COR-L47 (cell line): ENCODE data around the gene CEP112.

Source experiments
- DNase-seq: peaks from one replicate; lab custom pipeline; 2025; lab: John Stamatoyannopoulos, UW

The CEP112 gene

GRCh38 chr17:65730711-65731169, 461.2 kb downstream of the CEP112 start:
- DNase-seq, result no peak

GRCh38 chr17:65729207-65729606, 462.7 kb downstream of the CEP112 start:
- no peak for DNase-seq

GRCh38 chr17:65727832-65728231, 464.1 kb downstream of the CEP112 start:
- DNase-seq, result no peak

GRCh38 chr17:65727246-65727645, 464.7 kb downstream of the CEP112 start:
- no peak for DNase-seq

DNA sequence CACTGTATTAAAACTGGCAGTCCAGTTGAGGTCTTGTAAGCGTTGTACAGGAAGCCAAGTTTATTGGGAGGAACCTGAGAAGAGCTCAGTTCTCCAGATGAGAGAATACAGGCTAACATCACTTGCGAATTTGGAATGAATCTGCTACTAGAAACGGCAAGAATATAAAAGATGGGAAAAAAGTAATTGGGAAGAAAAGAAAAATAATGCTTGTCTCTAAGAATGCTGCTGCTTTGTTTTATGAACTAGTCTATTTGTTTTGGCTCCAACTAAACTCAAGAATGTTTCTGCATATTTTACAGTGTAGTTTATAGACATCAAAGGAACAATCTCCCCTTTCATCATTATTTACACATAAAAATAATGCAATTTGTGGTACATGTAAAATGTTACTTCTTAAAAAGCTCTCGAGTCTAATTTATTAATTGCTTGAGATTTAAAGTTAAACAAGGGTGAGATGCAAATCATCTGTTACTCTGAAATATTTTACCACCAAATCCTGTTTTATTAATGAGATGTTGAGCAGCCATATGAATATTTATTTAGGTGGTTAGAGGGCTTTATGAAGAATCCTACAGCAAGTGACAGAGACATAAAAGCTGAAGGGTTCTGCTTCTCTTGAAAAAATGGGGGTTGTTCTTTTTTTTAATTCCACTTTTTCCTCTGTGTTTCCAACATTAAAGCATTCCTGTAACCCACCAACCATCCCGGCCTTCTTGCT, 468.3 kb downstream of the CEP112 start:
- no peak for DNase-seq

DNA sequence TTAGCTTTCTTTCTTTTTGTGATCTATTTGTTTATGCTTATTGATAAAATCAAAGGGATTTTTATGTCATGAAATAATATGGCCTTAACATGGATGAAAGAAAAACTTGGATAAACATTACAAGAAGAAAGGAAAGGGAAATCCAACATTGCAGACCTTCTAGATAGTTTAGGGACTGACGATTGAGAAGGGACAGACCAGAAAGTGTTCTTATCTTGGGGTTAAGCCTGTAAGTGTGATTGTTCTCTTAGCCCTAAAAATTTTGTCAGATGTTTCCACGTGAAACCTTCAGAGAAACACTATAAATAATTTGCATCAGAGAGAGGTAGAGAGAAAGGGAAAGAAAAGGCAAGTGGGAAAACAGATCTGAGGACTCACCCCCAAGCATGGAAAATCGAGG, 473.3 kb downstream of the CEP112 start:
- no peak for DNase-seq

- no peak for DNase-seq
These were observed 479.3 kb downstream of the CEP112 start for GRCh38 chr17:65712383-65713267.

DNA sequence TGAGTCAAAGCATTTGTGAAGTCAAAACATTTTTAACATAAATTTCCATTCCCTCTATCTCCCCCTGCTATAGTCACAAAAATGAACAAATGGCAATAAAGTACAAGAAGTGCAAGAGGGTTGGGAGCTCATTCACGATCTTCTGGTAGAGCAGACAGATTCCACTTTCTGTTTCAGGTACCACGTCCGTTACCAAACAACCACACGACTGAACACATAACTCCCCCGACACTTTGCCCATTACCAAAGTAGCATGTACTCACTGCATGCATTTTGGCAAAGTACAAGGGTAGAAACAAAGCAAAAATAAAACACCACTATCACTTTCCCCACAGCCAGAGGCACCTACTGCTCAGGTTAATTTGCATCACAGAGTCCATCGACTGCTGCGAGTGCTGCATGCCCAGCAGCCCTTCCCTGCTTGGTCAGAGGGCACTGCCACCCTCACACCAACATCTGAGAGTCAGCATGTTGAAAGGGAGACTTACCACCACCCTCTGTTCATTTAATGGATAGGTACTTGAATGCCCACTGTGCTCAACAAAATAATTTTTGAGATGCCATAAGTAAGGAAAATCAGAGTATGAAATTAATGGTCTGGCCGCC, 480.2 kb downstream of the CEP112 start:
- DNase-seq, result no peak

GRCh38 chr17:65707780-65708179, 484.2 kb downstream of the CEP112 start:
- no peak for DNase-seq

DNA sequence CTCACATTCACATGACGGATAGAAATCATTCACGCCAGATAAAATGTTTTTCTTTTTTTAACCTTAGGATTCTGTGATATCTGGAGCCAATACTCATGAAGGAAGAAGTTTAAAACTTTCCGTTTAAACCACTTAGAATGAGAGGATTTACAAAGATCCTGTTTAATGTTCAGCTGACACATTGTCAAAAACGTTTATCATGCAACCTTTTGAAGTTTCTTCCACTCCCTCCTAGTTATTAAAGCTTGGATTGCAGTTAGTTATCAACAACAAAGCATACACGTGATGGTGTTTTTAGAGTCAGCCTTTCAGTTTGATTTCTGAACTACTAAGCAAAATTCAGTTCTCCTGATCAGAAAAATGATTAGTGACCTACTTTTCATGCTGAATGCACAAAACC, 487.2 kb downstream of the CEP112 start:
- DNase-seq, result no peak

DNA sequence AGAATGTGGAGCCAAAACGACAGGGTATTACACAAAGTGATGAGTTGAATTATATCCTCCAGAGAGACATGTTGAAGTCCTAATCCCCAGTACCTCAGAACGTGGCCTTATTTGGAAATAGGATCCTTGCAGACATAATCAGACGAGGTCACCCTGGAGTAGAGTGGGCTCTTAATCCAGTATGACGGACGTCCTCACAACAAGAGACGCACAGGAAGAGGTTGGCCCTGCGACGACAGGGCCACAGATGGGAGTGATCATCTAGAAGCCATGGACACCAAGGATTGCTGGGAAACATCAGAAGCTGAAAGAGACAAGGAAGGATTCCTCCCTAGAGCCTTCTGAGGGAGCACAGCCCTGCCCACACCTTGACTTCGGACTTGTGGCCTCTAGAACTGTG, 488.0 kb downstream of the CEP112 start:
- DNase-seq, result no peak

GRCh38 chr17:65699459-65699858, 492.5 kb downstream of the CEP112 start:
- DNase-seq, result no peak

DNA sequence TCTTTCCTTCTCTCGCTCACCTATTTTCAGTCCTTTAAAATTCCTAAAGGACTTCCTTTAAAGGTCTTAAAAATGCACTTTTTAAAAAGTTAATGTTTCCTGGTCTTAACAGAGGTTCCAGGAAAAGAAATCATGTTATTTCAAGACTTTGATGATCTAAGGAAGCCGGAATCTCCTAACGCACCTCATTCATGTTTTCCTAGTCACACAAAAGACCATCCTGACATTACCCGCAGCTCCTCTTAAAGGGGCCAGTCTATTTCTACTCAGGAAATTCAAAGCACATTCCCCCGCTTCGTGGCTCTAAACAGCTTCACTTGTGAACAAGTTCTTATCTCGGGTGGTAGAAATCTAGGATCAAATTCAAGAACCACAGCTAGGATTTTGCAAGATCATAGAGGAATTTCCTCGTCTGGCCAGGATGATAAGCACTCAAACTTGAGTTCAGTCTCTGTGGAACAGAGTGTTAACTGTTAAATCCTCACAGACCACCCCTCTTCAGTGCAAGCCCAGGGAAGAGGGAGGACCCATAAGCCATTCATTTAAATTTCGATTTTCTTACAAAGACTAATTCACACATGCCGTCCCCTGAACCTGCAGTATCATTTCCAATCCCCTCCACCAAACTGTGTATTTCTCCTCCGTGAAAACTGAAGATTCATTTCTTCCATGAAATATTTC, 493.4 kb downstream of the CEP112 start:
- no peak for DNase-seq

DNA sequence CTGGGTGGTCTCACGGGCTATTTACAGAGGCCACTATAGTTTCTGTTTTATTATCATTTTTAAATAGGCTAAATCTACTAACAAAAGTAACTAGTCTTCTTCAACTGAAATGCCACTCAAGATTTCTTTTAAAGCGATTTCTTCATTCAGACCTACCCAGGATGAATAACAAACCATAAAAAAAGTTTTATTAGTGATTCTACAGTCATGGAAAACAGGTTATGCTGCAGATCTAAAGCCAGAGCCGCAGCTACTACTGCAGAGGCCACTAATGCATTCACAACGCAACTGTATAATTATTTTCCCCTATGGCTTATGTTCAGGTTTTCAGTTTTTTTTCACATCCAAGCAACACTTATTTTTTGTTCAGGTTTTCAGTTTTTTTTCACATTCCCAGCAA, 494.3 kb downstream of the CEP112 start:
- DNase-seq, result no peak

- DNase-seq, result no peak
These were observed 495.1 kb downstream of the CEP112 start for GRCh38 chr17:65696739-65697394.

- no peak for DNase-seq
These were observed 497.3 kb downstream of the CEP112 start for GRCh38 chr17:65694601-65695000.

- no peak for DNase-seq
These were observed 501.2 kb downstream of the CEP112 start for GRCh38 chr17:65690626-65691310.

- DNase-seq, result no peak
These were observed 503.6 kb downstream of the CEP112 start for GRCh38 chr17:65688307-65688706.

GRCh38 chr17:65685110-65685509, 506.8 kb downstream of the CEP112 start:
- DNase-seq, result no peak

DNA sequence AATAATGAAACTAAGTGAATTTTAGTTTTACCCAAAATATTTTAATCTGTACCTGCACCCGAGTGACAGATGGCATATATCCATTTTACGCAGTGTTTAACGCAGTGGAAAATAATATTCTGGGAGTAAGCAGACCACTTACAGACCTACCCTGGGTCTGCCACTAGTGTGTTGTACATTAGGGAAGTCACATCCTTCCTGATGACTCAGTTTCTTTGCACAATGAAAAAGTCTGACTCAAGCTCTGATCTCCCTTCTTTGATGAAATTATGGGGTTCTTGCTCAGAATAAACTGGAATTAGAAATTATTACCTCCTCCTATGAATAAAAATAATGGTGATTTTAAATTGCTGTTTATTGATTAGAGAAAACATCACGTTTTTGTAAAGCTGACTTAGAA, 507.3 kb downstream of the CEP112 start:
- no peak for DNase-seq

DNA sequence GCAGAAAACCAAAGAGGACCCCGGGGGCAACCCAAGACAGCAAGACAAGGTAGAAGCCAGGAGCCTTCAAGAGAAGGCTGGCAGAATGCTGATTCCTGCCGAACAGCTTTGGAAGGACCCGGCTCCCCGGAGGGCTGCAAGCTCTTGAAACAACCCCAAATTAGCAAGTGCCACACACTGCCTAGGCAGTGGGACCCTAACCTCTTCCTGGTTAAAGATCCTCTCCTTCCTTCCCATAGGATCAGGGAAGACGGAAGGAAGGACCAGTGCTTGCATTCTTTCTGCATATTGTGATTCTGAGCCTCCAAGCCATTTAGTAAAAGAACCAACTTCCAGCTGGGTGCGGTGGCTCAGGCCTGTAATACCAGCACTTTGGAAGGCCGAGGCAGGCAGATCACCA, 508.5 kb downstream of the CEP112 start:
- DNase-seq, result no peak
